AG04449 (cell line): ENCODE results near the gene ZKSCAN2.

Experiments used
- CTCF ChIA-PET: fragments of 350-600 bp; formaldehyde crosslinking; extraction: SDS; loops from one replicate; lab custom pipeline; 2021; ENCODE audit warnings: antibody characterized with exemption; lab: Yijun Ruan, JAX
- POLR2A ChIA-PET: fragments of 400-600, 350-600 bp; formaldehyde crosslinking; extraction: SDS; loops from one replicate; lab custom pipeline; 2020; ENCODE audit warnings: antibody characterized with exemption, inconsistent platforms; lab: Yijun Ruan, JAX
- DNase-seq: peaks from one replicate; pipeline ENCODE4 v3.0.0-alpha.2; 2010; ENCODE audit warnings: low read depth, low spot score
- H3K4me3 ChIP-seq: 2 replicates; pipeline ENCODE4 v1.5.1; 2011; ENCODE audit warnings: low read depth, mild to moderate bottlenecking, control low read depth, low read length
- CTCF ChIP-seq: IDR thresholded peaks from one replicate; pipeline ENCODE4 v1.5.1; 2011; ENCODE audit warnings: mild to moderate bottlenecking, moderate library complexity, low read length, control low read depth, inconsistent platforms; ENCODE audit not compliant: insufficient read depth; ENCODE audit errors: missing control alignments

The ZKSCAN2 gene

GRCh38 chr16:25257470-25257955 lies at the start of gene ZKSCAN2:
TSS of gene ZKSCAN2 (minus strand) at chr16:25257845. CDS start at chr16:25257127, 718 bp downstream.
- no peak for TF ChIP-seq CTCF
- DNase-seq: no peak
- ChIA-PET CTCF (interaction anchor here (1.5 kb wide), 2 partner anchors 23 to 25 kb away, joined by 4 to 5 read pairs; no protein-coding TSS in a partner anchor), POLR2A (no interaction called here)
- peak within 1 kb of the TSS; percentile 83 for H3K4me3 ChIP-seq

- DNase-seq: no peak
- TF ChIP-seq CTCF: no peak
- no peak overlapping the region for H3K4me3 ChIP-seq
- POLR2A ChIA-PET: no interaction called here
- CTCF ChIA-PET: no interaction called here
Measured at GRCh38 chr16:25299792-25300590, 42.3 kb upstream of the ZKSCAN2 start.

- ChIA-PET POLR2A (no interaction called here), CTCF (no interaction called here)
- no peak overlapping the region for H3K4me3 ChIP-seq
- no peak for TF ChIP-seq CTCF
- DNase-seq: no peak
Measured at GRCh38 chr16:25298165-25298872, 40.7 kb upstream of the ZKSCAN2 start.

- DNase-seq: no peak
- ChIA-PET POLR2A (no interaction called here), CTCF (no interaction called here)
- no peak for TF ChIP-seq CTCF
- H3K4me3 ChIP-seq: no peak overlapping the region
Measured at GRCh38 chr16:25297151-25297787, 39.6 kb upstream of the ZKSCAN2 start.

GRCh38 chr16:25291580-25291979 lies 33.9 kb upstream of the ZKSCAN2 start:
- no peak for DNase-seq
- no peak for TF ChIP-seq CTCF
- H3K4me3 ChIP-seq: no peak overlapping the region
- POLR2A ChIA-PET: no interaction called here
- CTCF ChIA-PET: no interaction called here

- ChIA-PET POLR2A (no interaction called here), CTCF (no interaction called here)
- no peak for DNase-seq
- no peak overlapping the region for H3K4me3 ChIP-seq
- no peak for TF ChIP-seq CTCF
Measured at GRCh38 chr16:25289466-25289865, 31.8 kb upstream of the ZKSCAN2 start.
